ENCODE measurements around the gene GOLGA6L1.
A peak's percentile ranks its signal among the peaks of the same experiment; 100 is the strongest.
"Not testable (repeated sequence)": the region's sequence is repeated elsewhere in the genome, so short reads cannot be mapped to it uniquely, and the experiment has no call there.

GOLGA6L1 gene, protein sequence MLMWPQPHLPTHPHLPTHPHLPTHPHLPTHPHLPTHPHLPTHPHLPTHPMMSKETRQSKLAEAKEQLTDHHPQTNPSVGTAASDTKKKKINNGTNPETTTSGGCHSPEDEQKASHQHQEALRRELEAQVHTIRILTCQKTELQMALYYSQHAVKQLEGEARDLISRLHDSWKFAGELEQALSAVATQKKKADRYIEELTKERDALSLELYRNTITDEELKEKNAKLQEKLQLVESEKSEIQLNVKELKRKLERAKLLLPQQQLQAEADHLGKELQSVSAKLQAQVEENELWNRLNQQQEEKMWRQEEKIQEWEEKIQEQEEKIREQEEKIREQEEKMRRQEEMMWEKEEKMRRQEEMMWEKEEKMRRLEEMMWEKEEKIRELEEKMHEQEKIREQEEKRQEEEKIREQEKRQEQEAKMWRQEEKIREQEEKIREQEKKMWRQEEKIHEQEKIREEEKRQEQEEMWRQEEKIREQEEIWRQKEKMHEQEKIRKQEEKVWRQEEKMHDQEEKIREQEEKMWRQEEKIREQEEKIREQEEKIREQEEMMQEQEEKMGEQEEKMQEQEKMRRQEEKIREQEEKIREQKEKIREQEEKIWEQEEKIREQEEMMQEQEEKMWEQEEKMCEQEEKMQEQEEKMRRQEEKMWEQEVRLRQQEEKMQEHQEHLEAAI

DNA sequence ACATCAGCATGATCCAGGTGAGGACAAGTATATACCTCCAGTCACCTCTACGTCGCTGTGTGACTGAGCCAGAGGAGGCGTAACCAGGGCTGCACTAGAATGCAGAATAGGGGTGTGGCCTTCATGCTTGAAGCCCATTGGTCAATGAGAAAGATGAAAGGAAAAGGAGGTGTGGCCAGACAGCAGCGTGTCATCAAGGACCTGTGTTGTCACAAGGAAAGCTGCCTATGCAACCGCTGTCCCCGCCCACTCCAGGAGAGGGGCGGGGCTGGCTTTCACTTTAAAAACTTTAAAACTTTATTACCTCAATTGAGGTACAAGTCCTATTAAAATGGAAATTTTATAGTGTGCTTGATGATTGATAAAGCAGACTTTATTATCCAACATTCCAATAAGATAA lies at the start of gene GOLGA6L1:
Gene GOLGA6L1 (minus strand): TSS at position 101 of the 400 bp plus-strand sequence. CDS start 91 bp downstream, at position 10.
- not testable (repeated sequence) for DNase-seq

DNA sequence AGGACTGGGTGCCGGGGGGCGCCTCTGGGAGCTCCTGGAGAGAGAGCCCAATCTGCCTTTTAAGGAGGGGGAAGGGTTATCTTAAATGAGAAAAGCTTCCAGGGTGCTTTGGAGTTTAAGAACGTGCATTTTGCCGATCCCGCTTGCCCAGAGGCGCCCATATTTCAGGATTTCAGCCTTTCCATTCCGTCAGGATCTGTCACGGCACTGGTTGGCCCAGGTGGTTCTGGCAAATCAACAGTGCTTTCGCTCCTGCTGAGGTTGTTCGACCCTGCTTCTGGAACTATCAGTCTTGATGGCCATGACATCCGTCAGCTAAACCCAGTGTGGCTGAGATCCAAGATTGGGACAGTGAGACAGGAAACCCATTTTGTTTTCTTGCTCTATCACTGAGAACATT lies 44.6 kb upstream of the GOLGA6L1 start:
- peak; percentile 12 for DNase-seq

DNA sequence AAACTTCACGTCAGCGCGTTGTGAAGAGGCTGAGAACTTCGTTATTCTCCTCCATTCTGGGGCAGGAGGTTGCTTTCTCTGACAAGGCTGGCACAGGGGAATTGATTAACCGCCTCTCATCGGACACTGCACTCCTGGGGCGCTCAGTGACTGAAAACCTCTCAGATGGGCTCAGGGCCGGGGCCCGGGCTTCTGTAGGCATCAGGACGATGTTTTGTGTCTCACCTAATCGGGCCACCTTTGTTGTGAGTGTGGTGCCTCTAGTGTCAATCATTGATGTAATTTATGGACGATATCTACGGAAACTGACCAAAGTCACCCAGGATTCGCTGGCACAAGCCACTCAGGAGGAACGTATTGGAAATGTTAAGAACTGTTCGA lies 43.9 kb upstream of the GOLGA6L1 start:
- peak; percentile 14 for DNase-seq

DNA sequence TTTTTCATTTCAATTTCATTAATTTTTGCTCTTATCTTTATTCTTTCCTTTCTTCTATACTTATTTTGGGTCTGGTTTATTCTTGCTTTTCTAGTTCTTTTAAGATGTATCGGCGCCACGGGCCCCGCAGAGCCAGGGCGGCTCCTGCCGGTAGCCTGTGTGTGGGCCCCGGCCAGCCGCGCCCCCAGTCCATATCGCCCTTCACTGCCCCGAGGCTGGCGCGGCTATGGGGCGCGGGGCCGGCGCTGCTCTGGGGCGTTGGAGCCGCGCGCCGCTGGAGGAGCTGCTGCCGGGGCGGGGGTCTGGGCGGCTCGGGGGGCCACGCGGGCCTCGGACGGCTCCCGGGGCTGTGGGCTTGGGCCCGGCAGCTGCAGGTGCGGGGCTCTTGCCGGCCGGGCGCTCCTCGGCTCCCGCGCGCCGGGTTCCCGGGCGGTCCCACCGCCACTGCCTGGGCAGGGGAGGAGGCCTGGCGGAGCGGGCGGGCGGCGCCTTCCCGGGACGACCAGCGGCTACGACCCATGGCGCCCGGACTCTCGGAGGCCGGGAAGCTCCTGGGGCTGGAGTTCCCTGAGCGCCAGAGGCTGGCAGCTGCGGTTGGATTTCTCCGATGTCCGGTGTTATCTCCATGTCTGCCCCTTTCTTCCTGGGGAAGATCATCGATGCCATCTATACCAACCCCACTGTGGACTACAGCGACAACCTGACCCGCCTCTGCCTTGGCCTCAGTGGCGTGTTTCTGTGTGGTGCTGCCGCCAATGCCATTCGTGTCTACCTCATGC lies 43.3 kb upstream of the GOLGA6L1 start:
- DNase-seq = peak; percentile 61

DNA sequence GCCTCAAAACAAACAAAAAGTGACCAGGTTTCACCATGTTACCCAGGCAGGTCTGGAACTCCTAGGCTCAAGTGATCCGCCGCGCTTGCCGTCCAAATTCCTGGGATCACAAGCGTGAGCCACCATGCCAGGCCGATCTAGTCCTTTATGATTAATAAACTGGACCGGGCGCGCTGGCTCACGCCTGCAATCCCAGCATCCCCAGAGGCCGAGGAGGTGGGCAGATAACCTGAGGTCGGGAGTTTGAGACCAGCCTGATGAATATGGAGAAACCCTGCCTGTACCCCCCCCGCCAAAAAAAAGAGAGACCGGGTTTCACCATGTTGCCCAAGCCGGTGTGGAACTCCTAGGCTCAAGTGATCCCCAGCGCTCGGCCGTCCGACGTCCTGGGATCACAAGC lies 40.1 kb upstream of the GOLGA6L1 start:
- DNase-seq = peak; percentile 5

DNA sequence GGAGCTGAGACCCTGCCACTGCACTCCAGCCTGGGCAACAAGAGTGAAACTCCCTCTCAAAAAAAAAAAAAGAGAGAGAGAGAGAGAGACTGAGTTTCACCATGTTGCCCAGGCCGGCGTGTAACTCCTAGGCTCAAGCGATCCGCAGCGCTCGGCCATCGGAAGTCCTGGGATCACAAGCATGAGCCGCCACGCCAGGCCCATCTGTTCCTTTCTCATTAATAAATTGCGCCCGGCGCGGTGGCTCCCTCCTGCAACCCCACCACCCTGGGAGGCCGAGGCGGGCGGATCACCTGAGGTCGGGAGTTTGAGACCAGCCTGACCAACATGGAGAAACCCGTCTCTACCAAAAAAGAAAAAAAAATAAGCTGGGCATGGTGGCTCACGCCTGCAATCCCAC lies 39.0 kb upstream of the GOLGA6L1 start:
- DNase-seq = peak; percentile 4

DNA sequence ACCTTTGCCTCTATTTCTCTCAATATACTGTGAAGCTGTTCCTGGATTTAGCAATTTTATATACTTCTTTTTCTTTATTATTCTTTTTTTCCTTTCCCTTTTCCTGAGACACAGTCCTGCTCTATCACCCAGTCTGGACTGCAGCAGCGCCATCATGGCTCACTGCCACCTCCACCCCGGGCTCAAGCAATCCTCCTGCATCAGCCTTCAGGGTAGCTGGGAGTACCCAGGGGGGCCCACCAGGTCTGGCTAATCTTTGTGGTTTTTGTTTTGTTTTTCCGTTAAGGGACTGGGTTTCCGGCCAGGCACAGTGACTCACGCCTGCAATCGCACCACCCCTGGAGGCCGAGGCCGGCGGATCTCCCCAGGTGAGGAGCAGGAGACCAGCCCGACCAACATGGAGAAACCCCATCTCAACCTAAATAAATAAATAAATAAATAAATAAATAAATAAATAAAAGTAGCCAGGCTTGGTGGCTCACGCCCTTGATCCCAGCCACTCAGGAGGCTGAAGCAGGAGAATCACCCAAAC lies 38.1 kb upstream of the GOLGA6L1 start:
- DNase-seq = peak; percentile 49

DNA sequence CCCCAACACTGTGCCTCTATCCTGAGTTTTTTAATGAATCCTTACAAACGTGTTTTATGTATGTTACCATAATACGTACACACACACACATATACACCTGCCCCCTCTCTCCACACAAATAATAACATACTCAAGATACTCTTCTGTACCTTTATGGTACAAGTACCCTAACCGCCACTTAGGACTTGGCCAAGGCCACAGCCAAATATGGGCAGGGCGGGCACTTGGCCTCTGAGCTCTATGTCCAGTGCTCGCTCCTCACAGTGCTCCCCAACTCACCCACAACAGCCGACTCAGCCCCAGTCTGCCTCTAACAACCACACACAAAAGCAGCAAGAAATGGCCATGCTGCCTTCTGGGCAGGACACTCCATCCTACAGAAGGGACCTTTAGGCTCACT lies 3.8 kb downstream of the GOLGA6L1 start:
- DNase-seq = not testable (repeated sequence)

DNA sequence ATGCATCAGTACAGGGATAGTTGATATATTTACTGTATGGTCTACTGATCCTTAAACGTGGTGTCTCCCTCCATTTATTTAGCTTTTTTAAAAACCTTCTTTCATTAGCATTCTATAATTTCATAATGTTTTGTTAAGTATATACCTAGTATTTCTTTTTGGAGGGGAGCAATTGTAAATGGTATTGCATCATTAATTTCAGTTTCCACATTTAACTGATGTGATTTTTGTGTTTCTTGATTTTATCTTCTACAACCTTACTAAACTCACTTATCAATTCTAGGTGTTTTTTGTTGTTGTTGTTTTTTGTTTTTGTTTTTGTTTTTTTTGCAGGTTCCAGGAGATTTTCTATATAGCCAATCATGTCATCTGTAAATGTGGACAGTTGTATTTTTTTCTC lies 18.4 kb downstream of the GOLGA6L1 start:
- DNase-seq = no peak

DNA sequence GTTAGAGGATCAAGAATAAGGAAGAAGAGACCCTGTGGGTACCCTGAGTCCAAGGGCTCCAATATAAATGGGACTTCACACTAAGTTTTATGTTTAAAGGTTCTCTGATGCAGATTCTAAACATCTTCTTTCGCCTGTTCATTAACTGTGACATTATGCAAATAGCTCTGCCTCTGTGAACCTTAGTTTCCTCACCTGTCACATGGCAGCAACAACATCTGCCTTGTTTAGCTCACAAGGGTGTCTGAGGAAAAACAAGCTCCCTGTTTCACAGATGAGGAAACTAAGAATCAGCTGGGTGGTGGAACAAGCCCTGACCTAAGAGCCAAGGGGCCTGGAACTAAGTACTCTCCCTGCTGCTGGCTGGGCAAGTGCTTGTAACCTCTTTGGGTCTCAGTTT lies 40.8 kb downstream of the GOLGA6L1 start:
- peak; percentile 12 for DNase-seq

DNA sequence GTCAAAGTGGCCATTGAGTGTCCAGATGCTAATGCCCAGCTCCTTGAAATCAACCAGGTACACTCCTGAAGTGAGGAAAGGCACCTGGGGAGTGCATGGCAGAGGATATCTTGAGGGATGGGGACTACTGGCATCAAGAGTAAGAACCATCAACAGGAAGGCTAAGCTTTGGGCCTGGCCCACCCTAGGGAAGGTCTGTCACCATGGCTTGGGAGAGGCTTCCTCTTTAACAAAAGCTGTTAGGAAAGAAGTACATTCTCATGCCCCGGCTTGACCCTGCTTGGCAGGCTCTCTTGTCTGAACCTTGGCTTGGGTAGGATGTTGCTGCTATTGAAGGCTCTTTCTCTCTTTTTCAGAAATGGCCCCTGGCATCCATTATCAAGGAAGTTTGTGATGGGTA lies 53.5 kb downstream of the GOLGA6L1 start:
- DNase-seq = peak; percentile 19

DNA sequence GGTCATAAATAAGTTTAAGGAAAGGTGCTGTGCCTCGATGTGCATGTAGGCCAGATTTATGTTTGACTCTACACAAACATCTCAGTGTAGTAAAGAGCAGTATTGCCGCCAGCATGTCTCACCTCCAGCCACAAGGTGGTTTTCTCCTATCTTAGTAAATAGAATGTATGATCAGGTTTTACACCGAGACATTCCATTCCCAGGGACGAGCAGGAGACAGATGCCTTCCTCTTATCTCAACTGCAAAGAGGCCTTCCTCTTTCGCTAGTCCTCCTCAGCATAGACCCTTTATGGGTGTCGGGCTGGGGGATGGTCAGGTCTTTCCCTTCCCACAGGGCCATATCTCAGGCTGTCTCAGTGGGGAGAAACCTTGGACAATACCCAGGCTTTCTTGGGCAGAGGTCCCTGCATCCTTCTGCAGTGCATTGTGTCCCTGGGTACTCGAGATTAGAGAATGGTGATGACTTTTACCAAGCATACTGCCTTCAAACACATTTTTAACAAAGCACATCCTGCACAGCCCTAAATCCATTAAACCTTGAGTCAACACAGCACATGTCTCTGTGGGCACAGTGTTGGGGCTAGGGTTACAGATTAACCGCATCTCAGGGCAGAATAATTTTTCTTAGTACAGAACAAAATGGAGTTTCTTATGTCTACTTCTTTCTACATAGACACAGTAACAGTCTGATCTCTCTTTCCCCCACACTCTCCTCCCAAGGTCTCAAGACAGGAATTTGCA lies 54.5 kb downstream of the GOLGA6L1 start:
- DNase-seq = peak; percentile 22

DNA sequence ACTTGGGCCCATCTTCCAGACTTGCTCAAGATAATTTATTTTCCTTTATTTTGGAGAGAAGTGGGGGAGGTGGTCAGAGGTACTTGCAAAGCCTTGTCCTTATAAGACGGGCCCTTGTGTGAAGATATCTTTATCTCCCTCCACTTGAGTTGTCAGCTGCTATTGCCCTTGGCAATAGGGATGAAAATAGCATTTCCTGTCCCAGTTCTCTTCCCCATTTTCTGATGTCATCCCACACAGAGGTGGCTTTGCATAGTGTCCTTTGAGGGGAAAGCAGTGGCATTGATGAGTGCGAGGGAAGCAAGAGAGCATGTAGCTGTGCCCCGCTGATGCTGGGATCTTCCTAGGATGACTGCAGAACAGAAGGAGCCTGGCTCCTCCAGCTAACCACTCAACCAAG lies 55.4 kb downstream of the GOLGA6L1 start:
- DNase-seq = peak; percentile 32

DNA sequence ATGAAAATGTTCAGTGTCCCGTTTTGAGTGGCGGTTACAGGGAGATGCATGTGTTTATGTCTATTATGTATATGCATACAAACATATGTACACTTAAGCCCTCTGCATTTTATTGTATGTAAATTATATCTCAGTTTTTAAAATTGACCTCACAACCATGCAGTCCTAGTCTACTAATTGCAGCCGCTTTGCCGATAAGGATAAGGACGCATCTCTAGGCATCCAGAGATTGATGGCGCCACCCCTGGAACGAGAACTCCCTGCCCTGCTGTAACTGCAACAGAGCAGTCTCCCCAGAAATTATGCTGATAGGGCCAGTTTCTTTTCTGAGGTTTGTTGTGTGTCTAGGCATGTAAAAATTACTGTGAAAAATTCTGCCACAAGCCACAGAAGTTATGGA lies 56.9 kb downstream of the GOLGA6L1 start:
- peak; percentile 22 for DNase-seq
